HCT116 (cell line): Measurements from ENCODE around the gene ARMC2. TPM values are rescaled to one million over a fixed set of nuclear protein-coding genes. Genes with fewer than 3 reads are reported as not detected.

ENCODE experiments used
- ATAC-seq: fragments of 200-7000 bp; cut with Tn5 transposase; 2 replicates; pipeline ENCODE4 v1.9.1; 2020; ENCODE audit warnings: mild to moderate bottlenecking, moderate library complexity
- BruUV-seq: library from RNA; stranded (reverse); fragments of 400-500 nt; replicated peaks from 2 replicates; lab custom pipeline; 2021; lab: Mats Ljungman, UMichigan
- CTCF ChIA-PET: fragments of 300-600 bp; sonication (Branson Sonifier 250); formaldehyde crosslinking; loops from one replicate; lab custom pipeline; 2021; ENCODE audit warnings: antibody characterized with exemption; lab: Charles Lee
- POLR2A ChIA-PET: fragments of 300-600, 350-600 bp; sonication (Branson Sonifier 250); formaldehyde crosslinking; loops from one replicate; lab custom pipeline; 2021; ENCODE audit warnings: antibody characterized with exemption; lab: Charles Lee
- RAD21 ChIA-PET, 2 experiments: fragments of 300-600 bp; sonication (Branson Sonifier 250); formaldehyde crosslinking; loops; one replicate each; lab custom pipeline; 2023; ENCODE audit warnings: low total read pairs in 2 of 2; ENCODE audit not compliant: uncharacterized antibody in 2 of 2, unreplicated experiment in 2 of 2, low non-redundant PET in 1 of 2; lab: Charles Lee
- DNase-seq: peaks from one replicate; pipeline ENCODE4 v3.0.0-alpha.2; 2010; ENCODE audit warnings: low read depth, low spot score
- H2AFZ ChIP-seq: fragments of 200-600 bp; shearing (Covaris generic), sonication (generic); 2 replicates; pipeline ENCODE4 v1.6.1; 2017; ENCODE audit warnings: low read depth, mixed run types, mixed read lengths, antibody characterized with exemption, low read length; ENCODE audit not compliant: poor library complexity, severe bottlenecking
- H3K27ac ChIP-seq: 2 replicates; pipeline ENCODE4 v1.5.1; 2012; ENCODE audit warnings: low read depth, low read length
- H3K27me3 ChIP-seq: fragments of 200-600 bp; sonication (generic); 2 replicates; pipeline ENCODE4 v1.6.1; 2016; ENCODE audit warnings: mixed run types, low read length, mixed read lengths; ENCODE audit not compliant: insufficient read depth
- H3K36me3 ChIP-seq, 2 experiments: fragments of 200-500 bp in 1 of 2; fragments of 200-600 bp in 1 of 2; sonication (Bioruptor generic) in 1 of 2; sonication (generic) in 1 of 2; 2 replicates each; pipeline versions ENCODE4 v1.5.1 to v1.6.1; 2014 to 2016; ENCODE audit warnings: low read length in 2 of 2, inconsistent platforms in 1 of 2, mixed read lengths in 1 of 2, mixed run types in 1 of 2; ENCODE audit not compliant: insufficient read depth in 2 of 2, control insufficient read depth in 1 of 2
- H3K4me1 ChIP-seq, 2 experiments: fragments of 200-600 bp in 1 of 2; sonication (generic) in 1 of 2; 2 replicates each; pipeline versions ENCODE4 v1.5.1 to v1.6.1; 2012 to 2017; ENCODE audit warnings: low read length in 2 of 2, inconsistent platforms in 1 of 2, mild to moderate bottlenecking in 1 of 2, mixed read lengths in 1 of 2, mixed run types in 1 of 2, moderate library complexity in 1 of 2; ENCODE audit not compliant: insufficient read depth in 2 of 2, control insufficient read depth in 1 of 2
- H3K4me2 ChIP-seq: fragments of 200-600 bp; sonication (generic); 2 replicates; pipeline ENCODE4 v1.6.1; 2017; ENCODE audit warnings: mixed run types, low read length, mixed read lengths
- H3K4me3 ChIP-seq, 2 experiments: fragments of 200-600 bp in 1 of 2; sonication (generic) in 1 of 2; replicated peaks in 1 of 2; 2 replicates each; pipeline ENCODE4 v1.5.1; 2011 to 2016; ENCODE audit warnings: low read length in 2 of 2, control low read depth in 1 of 2, low read depth in 1 of 2, mild to moderate bottlenecking in 1 of 2, mixed read lengths in 1 of 2, mixed run types in 1 of 2
- H3K79me2 ChIP-seq: fragments of 200-600 bp; sonication (generic); 2 replicates; pipeline ENCODE4 v1.6.1; 2017; ENCODE audit warnings: mild to moderate bottlenecking, mixed run types, low read length, moderate library complexity, mixed read lengths; ENCODE audit not compliant: insufficient read depth
- H3K9ac ChIP-seq: fragments of 200-600 bp; sonication (generic); 2 replicates; pipeline ENCODE4 v1.6.1; 2016; ENCODE audit warnings: low read length, mixed read lengths
- H3K9me2 ChIP-seq: fragments of 200-600 bp; sonication (generic), shearing (Covaris generic); 2 replicates; pipeline ENCODE4 v1.6.1; 2017; ENCODE audit warnings: mixed run types, mild to moderate bottlenecking, moderate library complexity; ENCODE audit not compliant: insufficient read depth
- H3K9me3 ChIP-seq, 2 experiments: fragments of 200-500 bp in 1 of 2; fragments of 200-600 bp in 1 of 2; sonication (Bioruptor generic) in 1 of 2; sonication (generic) in 1 of 2; 2 replicates each; pipeline ENCODE4 v1.6.1; 2014 to 2017; ENCODE audit warnings: low read length in 2 of 2, mixed read lengths in 2 of 2, inconsistent platforms in 1 of 2, low read depth in 1 of 2, mild to moderate bottlenecking in 1 of 2, mixed run types in 1 of 2, moderate library complexity in 1 of 2; ENCODE audit not compliant: control insufficient read depth in 1 of 2, insufficient read depth in 1 of 2
- H4K20me1 ChIP-seq: fragments of 200-600 bp; sonication (generic), shearing (Covaris generic); 2 replicates; pipeline ENCODE4 v1.6.1; 2017; ENCODE audit warnings: mixed run types, mild to moderate bottlenecking, moderate library complexity; ENCODE audit not compliant: insufficient read depth
- CBX3 ChIP-seq: IDR thresholded peaks from 2 replicates; pipeline ENCODE4 v1.6.1; 2012; ENCODE audit warnings: low read depth
- EGR1 ChIP-seq: IDR thresholded peaks from 2 replicates; pipeline ENCODE4 v1.6.1; 2012; ENCODE audit warnings: low read depth
- ELF1 ChIP-seq: IDR thresholded peaks from 2 replicates; pipeline ENCODE4 v1.6.1; 2012; ENCODE audit warnings: low read depth, borderline replicate concordance
- EZH2 ChIP-seq: fragments of 200-600 bp; sonication (generic); IDR thresholded peaks from 2 replicates; pipeline ENCODE4 v1.6.1; 2017; ENCODE audit warnings: antibody characterized with exemption, mixed run types
- FOSL1 ChIP-seq: IDR thresholded peaks from 2 replicates; pipeline ENCODE4 v1.6.1; 2012; ENCODE audit warnings: low read depth
- JUND ChIP-seq: IDR thresholded peaks from 2 replicates; pipeline ENCODE4 v1.6.1; 2012
- MAX ChIP-seq: IDR thresholded peaks from 2 replicates; pipeline ENCODE4 v1.6.1; 2012
- POLR2A ChIP-seq: IDR thresholded peaks from 2 replicates; pipeline ENCODE4 v1.7.0; 2011; ENCODE audit warnings: borderline replicate concordance; ENCODE audit not compliant: insufficient read depth, insufficient read length; ENCODE audit errors: extremely low read depth
- POLR2AphosphoS5 ChIP-seq: IDR thresholded peaks from 2 replicates; pipeline ENCODE4 v1.6.1; 2011; ENCODE audit warnings: mild to moderate bottlenecking, low read depth, low read length, moderate library complexity
- RAD21 ChIP-seq: IDR thresholded peaks from 2 replicates; pipeline ENCODE4 v1.6.1; 2012; ENCODE audit warnings: low read depth, mild to moderate bottlenecking
- REST ChIP-seq: IDR thresholded peaks from 2 replicates; pipeline ENCODE4 v1.6.1; 2012; ENCODE audit warnings: low read depth
- SIN3A ChIP-seq: IDR thresholded peaks from 2 replicates; pipeline ENCODE4 v1.6.1; 2012; ENCODE audit warnings: low read depth
- SP1 ChIP-seq: IDR thresholded peaks from 2 replicates; pipeline ENCODE4 v1.6.1; 2012; ENCODE audit warnings: low read depth
- SRF ChIP-seq: IDR thresholded peaks from 2 replicates; pipeline ENCODE4 v1.6.1; 2012; ENCODE audit warnings: low read depth
- ZFX ChIP-seq: fragments of 450-650 bp; IDR thresholded peaks from 2 replicates; pipeline ENCODE4 v1.6.1; 2017
- ZNF274 ChIP-seq: fragments of 200-500 bp; sonication (Bioruptor generic); IDR thresholded peaks from 2 replicates; pipeline ENCODE4 v1.6.1; 2014; ENCODE audit warnings: mild to moderate bottlenecking, low read depth, low read length, inconsistent platforms
- intact Hi-C: fragments of 100-400 bp; cut with micrococcal nuclease; formaldehyde crosslinking; loops from 2 replicates; pipeline ENCODE4 v1.10.0; 2022
- total RNA-seq: library from RNA; stranded (reverse); gene quantifications from one replicate; pipeline ENCODE4 v1.2.1, GENCODE V29; 2021; ENCODE audit not compliant: unreplicated experiment
- TF ChIP-seq, protein P1 (sequence below): IDR thresholded peaks from 2 replicates; pipeline ENCODE4 v1.6.1; 2011; ENCODE audit warnings: mild to moderate bottlenecking, low read length, moderate library complexity; ENCODE audit not compliant: insufficient replicate concordance; ENCODE audit errors: extremely low read depth
- TF ChIP-seq, protein P2 (sequence below), 3 experiments: fragments of 200-600 bp in 1 of 3; sonication (generic) in 1 of 3; IDR thresholded peaks in 2 of 3; conservative IDR thresholded peaks in 1 of 3; 2 replicates each; pipeline ENCODE4 v1.5.1; 2012 to 2017; ENCODE audit warnings: low read depth in 2 of 3, low read length in 2 of 3, antibody characterized with exemption in 1 of 3, borderline replicate concordance in 1 of 3, control low read depth in 1 of 3, mild to moderate bottlenecking in 1 of 3, mixed read lengths in 1 of 3, mixed run types in 1 of 3, moderate library complexity in 1 of 3; ENCODE audit not compliant: insufficient read depth in 1 of 3

ARMC2 gene
- total RNA-seq, 1 experiment from 2014 or later = 3.6 TPM

DNA sequence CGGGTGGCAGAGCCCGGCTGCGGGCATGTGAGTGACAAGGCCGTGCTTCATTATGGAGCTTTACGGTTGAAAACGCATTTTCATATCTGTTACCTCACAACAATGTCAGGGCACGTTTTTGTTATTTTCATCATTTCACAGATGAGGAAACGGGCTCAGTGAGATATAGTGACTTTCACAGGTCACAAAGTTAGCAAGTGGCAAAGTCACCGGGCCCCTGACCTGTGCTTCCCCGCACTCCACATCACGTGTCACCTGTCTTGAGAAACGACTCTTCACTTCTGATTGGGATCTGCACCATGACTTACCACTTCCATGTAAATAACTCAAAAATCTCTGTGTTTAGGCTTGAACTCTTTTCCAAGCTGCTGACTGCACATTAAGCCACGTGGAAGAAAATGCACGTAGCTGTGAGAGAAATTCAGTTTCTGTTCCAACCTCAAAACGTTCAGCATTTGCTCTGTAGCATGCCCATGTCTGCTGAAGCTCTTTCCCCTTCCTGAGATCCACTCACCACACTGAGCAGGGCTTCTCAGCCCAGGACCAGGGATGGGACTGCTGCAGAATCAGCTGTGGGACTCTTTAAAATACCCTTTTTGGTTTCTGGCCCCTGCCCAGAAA, 107.2 kb downstream of the ARMC2 start:
- Histone ChIP-seq H3K27me3 (no peaks in the 10 kb centered on the region), H3K9me3 (no peaks in the 10 kb centered on the region), H2AFZ (no peak overlapping the region), H3K27ac (no peak overlapping the region), H4K20me1 (no peaks in the 10 kb centered on the region), H3K9ac (no peak overlapping the region), H3K4me2 (no peak overlapping the region), H3K4me1 (no peaks in the 10 kb centered on the region), H3K36me3 (no peaks in the 10 kb centered on the region)
- BruUV-seq = no TSS peak
- intact Hi-C loops = no loop called here
- RAD21 ChIA-PET = no interaction called here
- no peak for TF ChIP-seq ZFX
- no peak for TF ChIP-seq MAX
- TF ChIP-seq FOSL1 = no peak
- no peak for TF ChIP-seq SRF
- no peak for TF ChIP-seq POLR2AphosphoS5
- TF ChIP-seq REST = no peak
- no peak for TF ChIP-seq SIN3A
- TF ChIP-seq RAD21 = no peak
- TF ChIP-seq CBX3 = no peak
- TF ChIP-seq EZH2 = no peak
- TF ChIP-seq ELF1 = no peak
- TF ChIP-seq, protein P1, sequence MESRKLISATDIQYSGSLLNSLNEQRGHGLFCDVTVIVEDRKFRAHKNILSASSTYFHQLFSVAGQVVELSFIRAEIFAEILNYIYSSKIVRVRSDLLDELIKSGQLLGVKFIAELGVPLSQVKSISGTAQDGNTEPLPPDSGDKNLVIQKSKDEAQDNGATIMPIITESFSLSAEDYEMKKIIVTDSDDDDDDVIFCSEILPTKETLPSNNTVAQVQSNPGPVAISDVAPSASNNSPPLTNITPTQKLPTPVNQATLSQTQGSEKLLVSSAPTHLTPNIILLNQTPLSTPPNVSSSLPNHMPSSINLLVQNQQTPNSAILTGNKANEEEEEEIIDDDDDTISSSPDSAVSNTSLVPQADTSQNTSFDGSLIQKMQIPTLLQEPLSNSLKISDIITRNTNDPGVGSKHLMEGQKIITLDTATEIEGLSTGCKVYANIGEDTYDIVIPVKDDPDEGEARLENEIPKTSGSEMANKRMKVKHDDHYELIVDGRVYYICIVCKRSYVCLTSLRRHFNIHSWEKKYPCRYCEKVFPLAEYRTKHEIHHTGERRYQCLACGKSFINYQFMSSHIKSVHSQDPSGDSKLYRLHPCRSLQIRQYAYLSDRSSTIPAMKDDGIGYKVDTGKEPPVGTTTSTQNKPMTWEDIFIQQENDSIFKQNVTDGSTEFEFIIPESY = no peak
- TF ChIP-seq ZNF274 = no peak
- TF ChIP-seq, protein P2, sequence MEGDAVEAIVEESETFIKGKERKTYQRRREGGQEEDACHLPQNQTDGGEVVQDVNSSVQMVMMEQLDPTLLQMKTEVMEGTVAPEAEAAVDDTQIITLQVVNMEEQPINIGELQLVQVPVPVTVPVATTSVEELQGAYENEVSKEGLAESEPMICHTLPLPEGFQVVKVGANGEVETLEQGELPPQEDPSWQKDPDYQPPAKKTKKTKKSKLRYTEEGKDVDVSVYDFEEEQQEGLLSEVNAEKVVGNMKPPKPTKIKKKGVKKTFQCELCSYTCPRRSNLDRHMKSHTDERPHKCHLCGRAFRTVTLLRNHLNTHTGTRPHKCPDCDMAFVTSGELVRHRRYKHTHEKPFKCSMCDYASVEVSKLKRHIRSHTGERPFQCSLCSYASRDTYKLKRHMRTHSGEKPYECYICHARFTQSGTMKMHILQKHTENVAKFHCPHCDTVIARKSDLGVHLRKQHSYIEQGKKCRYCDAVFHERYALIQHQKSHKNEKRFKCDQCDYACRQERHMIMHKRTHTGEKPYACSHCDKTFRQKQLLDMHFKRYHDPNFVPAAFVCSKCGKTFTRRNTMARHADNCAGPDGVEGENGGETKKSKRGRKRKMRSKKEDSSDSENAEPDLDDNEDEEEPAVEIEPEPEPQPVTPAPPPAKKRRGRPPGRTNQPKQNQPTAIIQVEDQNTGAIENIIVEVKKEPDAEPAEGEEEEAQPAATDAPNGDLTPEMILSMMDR (IDR thresholded peaks at IDR 0.05 in 2 of 3, conservative IDR thresholded peaks at IDR 0.05 in 1 of 3; ENCODE audit: borderline replicate concordance in 1 of 3, insufficient read depth in 1 of 3, low read depth in 2 of 3, low read length in 2 of 3) = no peak
- TF ChIP-seq POLR2A = no peak
- no peak for TF ChIP-seq EGR1
- no peak for TF ChIP-seq SP1
- TF ChIP-seq JUND = no peak
- TF ChIP-seq, all 23 proteins: peak for 0
- CTCF ChIA-PET = no interaction called here
- Histone ChIP-seq H3K4me3 (no peak overlapping the region), H3K9me2 (no peaks in the 10 kb centered on the region), H3K79me2 (no peaks in the 10 kb centered on the region)
- ATAC-seq (no peak), DNase-seq (no peak)
- POLR2A ChIA-PET = no interaction called here
